GM18861 (cell line): ENCODE data around the gene IGSF10.
"Not testable (repeated sequence)": the region's sequence is repeated elsewhere in the genome, so short reads cannot be mapped to it uniquely, and the experiment has no call there.

Source experiments
- ATAC-seq: cut with Tn5 transposase; IDR thresholded peaks from one replicate; pipeline ENCODE4 v1.9.1; 2021; ENCODE audit not compliant: unreplicated experiment

IGSF10 gene, protein sequence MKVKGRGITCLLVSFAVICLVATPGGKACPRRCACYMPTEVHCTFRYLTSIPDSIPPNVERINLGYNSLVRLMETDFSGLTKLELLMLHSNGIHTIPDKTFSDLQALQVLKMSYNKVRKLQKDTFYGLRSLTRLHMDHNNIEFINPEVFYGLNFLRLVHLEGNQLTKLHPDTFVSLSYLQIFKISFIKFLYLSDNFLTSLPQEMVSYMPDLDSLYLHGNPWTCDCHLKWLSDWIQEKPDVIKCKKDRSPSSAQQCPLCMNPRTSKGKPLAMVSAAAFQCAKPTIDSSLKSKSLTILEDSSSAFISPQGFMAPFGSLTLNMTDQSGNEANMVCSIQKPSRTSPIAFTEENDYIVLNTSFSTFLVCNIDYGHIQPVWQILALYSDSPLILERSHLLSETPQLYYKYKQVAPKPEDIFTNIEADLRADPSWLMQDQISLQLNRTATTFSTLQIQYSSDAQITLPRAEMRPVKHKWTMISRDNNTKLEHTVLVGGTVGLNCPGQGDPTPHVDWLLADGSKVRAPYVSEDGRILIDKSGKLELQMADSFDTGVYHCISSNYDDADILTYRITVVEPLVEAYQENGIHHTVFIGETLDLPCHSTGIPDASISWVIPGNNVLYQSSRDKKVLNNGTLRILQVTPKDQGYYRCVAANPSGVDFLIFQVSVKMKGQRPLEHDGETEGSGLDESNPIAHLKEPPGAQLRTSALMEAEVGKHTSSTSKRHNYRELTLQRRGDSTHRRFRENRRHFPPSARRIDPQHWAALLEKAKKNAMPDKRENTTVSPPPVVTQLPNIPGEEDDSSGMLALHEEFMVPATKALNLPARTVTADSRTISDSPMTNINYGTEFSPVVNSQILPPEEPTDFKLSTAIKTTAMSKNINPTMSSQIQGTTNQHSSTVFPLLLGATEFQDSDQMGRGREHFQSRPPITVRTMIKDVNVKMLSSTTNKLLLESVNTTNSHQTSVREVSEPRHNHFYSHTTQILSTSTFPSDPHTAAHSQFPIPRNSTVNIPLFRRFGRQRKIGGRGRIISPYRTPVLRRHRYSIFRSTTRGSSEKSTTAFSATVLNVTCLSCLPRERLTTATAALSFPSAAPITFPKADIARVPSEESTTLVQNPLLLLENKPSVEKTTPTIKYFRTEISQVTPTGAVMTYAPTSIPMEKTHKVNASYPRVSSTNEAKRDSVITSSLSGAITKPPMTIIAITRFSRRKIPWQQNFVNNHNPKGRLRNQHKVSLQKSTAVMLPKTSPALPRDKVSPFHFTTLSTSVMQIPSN (N-terminal part only)

DNA sequence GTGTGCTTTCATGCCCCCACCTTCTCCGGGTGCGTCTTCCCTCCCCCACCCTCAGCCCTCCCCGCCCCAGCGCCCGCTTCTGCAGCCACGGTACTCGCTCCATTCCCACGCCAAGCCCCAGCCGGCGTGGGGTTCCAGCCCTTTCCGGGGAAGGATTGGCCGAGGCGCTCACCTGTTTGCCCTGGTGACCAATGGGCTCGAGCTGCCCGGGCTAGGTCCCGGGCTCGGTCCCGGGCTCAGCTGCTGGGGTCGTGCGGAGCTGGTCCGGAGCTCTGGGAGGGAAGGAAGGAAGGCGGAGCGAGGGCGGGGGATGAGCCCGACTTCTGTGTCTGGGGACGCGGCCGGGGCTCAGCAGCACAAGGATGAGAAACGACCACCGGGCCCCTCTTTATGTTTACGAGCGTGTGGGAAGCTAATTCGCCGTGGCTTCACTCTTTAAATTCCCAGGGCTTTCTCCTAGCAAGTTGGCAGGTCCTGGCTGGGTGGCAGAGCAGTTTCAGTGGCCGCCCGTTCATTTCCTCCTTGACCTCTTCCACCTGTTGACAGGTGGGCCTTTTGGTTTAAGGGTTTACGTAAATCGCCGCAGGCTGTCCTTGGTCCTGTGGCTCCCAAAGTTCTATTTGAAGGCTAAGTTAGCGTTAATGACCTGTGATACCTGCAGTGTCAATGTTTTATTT, at the start of gene IGSF10:
TSS of gene IGSF10 (minus strand) at position 288 of the 677 bp plus-strand sequence. CDS start 2,352 bp downstream, outside the sequence.
- ATAC-seq = no peak

DNA sequence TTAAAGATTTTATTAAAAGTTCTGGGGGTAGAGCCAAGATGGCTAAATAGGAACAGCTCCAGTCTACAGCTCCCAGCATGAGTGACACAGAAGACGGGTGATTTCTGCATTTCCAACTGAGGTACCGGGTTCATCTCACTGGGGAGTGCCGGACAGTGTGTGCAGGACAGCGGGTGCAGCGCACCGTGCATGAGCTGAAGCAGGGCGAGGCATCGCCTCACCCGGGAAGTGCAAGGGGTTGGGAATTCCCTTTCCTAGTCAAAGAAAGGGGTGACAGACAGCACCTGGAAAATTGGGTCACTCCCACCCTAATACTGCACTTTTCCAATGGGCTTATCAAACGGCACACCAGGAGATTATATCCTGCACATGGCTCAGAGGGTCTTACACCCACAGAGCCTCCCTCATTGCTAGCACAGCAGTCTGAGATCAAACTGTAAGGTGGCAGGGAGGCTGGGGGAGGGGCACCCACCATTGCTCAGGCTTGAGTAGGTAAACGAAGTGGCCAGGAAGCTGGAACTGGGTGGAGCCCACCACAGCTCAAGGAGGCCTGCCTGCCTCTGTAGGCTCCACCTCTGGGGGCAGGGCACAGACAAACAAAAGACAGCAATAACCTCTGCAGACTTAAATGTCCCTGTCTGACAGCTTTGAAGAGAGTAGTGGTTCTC, 48.7 kb upstream of the IGSF10 start:
- ATAC-seq = not testable (repeated sequence)

DNA sequence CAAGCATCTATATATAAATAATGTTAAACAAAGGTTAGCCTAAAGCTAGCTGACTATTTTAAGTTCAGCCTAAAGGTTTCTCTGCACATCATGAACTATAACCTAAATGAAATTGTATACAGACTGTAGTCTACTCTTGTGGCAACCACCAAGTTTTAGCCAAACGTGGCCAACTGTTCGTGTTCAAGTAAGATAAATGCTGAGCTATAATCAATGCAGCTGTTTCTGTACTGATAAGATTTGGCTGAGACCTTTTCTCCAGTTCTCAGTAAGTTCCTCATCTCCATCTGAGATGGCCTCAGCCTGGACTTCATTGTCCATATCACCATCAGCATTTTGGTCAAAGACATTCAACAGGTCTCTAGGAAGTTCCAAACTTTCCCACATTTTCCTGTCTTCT, 43.7 kb upstream of the IGSF10 start:
- ATAC-seq = no peak

DNA sequence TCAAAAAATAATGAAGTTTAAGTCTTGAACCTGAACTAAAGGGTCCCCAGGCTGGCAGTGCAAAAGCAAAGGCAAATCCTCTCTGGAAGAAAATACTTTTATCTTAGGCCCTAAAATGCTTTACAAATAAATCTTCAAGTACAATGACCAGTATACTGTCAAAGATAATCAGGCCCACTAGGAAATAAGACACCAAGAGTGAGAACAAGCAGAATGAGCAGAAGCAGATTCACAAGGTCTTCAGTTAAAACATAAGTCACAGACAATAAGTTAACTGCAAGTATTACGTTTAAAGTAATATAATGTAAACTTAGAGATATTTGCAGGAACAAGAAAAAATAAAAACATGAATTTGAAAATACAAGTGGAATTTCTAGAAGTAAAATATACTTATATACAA, 42.2 kb upstream of the IGSF10 start:
- no peak for ATAC-seq

DNA sequence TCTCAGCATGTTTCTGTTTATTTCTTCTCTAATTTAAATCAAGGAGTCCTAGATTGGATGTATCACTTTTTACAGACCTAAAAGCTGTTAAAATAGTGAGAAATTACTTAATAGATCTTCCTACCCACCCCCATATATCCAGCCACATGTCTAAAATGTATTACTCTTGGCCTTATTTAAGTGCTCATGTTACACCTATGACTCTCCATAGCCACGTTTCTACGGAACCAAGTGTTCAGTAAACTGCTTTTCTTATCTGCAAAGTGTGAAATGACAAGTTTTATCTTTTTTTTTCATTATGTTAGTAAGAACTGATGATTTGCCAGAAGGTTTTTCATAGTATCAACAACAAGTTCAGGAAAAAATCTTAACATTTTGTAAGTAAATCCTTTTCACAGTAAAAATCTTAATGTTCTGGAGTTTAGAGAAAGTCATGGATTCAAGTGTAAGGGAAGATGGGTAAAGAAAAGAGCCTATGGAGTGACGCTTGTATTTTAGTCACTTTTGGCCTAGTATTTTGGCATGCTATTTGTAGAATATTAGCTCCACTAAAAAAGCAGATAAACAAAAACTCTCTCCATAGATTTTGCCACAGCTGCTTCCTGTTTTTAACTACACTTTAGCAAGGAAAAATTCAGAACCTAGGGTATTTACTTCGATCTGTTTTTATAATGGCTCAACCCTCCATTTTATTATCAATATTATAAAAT, 41.2 kb upstream of the IGSF10 start:
- no peak for ATAC-seq

DNA sequence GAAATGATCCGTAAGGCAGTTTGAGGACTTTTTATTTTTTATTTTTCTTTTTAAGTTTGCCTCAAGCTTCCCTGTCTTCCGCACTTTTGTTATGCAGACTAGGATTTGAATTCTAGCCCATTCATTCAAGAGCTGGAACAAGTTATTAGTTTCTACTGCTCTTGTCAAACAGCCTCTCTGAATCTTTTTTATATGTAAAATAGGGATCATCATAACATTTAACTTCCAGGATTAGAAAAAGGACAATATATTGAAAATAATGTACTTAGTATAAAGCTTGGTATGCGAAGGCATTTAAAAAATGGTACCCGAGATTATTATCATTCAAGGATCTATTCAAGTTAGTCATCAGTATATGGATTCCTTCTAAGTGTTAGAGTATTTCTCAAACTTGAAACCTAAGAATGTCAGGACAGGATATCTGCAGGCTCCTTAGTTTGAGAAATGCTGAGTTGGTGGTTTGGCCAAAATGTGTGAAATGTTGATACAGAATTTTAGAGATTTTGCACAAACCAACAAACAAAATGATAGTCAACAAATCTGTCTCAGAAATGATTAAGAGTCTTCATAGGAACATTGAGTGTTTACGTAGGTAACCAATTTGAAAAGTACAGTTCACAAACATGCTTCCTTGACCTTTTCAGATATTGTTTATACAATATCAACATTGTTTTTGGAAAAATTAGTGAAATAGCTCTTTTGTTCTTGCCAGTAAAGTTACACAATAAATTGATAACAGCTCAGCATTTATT, 40.5 kb upstream of the IGSF10 start:
- no peak for ATAC-seq

DNA sequence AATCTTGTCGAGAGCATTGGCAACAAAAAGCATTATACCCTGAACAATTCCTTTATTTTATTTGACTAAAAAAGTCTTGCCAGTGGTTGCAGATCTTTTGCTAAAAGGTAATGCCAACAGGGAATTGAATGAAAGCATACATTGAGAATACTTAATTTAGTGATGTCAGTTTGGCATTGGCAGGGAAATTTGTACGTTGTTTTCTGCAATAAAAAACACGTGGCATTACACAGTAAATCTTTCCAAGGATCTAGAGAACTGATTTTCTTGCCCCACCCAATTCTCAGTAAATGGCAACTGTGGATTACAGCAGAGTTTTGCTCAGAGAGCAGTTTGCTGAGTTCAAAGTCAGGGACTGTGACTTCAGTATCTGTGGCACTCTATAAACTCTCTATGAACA, 38.3 kb upstream of the IGSF10 start:
- no peak for ATAC-seq

DNA sequence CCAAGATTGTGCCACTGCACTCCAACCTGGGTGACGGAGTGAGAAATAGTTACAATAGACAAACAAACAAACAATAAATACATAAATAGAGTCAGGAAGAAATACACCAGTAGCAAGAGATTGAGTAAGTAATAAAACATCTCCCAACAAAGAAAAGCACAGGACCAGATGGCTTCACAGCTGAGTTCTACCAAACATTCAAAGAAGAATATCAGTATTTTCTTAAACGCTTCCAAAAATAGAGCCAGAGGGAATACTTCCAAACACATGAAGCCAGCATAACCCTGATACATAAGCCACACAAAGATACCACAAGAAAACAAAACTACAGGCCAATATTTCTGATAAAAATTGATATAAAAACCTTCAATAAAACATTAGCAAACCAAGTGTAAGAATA, 30.7 kb upstream of the IGSF10 start:
- no peak for ATAC-seq

DNA sequence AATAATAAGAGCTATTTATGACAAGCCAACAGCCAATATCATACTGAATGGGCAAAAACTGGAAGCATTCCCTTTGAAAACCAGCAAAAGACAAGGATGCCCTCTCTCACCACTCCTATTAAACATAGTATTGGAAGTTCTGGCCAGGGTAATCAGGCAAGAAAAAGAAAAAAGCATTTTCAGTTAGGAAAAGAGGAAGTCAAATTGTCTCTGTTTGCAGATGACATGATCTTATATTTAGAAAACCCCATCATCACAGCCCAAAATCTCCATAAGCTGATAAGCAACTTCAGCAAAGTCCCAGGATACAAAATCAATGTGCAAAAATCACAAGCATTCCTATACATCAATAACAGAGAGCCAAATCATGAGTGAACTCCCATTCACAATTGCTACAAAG, 27.0 kb upstream of the IGSF10 start:
- not testable (repeated sequence) for ATAC-seq

DNA sequence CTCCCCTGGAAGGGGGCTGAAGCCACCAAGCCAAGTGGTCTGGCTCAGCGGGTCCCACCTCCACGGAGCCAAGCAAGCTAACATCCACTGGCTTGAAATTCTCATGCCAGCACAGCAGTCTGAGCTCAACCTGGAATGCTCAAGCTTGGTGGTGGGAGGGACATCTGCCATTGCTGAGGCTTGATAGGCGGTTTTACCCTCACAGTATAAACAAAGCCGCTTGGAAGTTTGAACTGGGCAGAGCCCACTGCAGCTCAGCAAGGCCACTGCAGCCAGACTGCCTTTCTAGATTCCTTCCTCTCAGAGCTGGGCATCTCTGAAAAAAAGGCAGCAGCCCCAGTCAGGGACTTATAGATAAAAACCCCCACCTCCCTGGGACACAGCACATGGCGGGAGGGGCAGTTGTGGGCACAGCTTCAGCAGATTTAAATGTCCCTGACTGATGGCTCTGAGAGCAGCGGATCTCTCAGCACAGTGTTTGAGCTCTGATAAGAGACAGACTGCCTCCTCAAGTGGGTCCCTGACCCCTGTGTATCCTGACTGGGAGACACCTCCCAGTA, 23.2 kb upstream of the IGSF10 start:
- ATAC-seq = no peak

DNA sequence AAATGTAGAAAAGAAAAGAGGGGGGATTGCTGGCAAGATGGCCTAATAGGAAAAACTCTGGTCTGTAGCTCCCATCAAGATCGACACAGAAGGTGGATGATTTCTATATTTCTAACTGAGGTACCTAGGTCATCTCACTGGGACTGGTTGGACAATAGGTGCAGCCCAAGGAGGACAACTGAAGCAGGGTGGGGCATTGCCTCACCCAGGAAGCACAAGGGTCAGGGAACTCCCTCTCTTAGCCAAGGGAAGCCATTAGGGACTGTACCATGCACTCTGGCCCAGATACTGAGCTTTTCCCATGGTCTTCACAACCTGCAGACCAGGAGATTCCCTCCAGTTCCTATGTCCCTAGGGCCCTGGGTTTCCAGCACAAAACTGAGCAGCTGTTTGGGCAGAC, 22.6 kb upstream of the IGSF10 start:
- no peak for ATAC-seq

DNA sequence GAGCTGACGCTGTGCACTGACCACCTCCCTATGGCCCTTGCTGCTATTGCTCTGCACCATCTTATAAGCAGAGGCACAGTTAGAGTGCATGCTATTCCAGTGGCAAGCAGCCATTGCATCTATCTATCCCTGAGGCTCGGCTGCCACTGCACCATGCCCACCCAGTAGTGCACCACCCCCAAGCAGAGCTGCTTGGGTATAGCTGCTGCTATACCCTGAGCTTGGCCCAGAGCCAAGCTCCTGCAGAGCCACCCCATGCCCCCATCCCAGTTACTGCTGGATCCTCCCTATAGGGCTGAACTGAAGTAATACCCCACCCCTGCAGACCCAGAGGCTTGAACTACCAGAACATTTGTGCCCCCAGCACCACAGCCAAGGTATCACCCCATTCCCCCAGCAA, 19.6 kb upstream of the IGSF10 start:
- ATAC-seq = no peak

DNA sequence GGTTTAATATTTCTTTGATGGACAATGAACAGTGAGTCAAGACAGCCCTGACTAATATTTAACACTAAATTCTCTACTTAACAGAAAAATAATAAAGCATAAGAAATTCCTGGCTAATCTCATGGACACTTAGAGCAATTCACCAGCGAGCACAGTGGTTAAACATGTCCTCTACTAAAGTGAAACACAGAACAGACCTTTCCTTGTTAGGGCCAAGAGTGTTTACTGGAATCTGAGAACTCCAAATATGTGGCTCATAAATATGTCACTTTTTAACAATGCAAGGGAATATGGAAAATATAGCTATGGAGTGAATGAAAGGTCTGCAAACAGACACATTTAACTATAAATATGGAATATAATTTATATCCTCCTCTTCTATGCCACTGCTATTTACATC, 18.6 kb upstream of the IGSF10 start:
- ATAC-seq = no peak

DNA sequence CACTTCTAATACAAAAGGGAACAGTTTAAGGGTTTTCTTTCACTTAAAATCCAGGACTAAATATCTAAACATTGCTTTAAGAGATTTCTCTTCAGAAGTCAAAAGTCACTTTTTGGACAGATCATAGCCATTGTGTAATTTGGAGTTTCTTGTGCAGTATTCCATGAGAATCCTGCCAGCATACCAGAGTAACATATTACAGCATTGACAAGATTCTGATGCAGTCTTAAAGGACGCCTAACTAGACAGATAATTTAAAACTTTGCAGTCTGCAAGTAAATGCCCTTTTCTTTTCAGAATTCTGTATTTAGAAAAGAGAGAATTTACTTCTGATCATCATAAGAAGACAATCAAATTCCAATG, 17.5 kb upstream of the IGSF10 start:
- no peak for ATAC-seq

DNA sequence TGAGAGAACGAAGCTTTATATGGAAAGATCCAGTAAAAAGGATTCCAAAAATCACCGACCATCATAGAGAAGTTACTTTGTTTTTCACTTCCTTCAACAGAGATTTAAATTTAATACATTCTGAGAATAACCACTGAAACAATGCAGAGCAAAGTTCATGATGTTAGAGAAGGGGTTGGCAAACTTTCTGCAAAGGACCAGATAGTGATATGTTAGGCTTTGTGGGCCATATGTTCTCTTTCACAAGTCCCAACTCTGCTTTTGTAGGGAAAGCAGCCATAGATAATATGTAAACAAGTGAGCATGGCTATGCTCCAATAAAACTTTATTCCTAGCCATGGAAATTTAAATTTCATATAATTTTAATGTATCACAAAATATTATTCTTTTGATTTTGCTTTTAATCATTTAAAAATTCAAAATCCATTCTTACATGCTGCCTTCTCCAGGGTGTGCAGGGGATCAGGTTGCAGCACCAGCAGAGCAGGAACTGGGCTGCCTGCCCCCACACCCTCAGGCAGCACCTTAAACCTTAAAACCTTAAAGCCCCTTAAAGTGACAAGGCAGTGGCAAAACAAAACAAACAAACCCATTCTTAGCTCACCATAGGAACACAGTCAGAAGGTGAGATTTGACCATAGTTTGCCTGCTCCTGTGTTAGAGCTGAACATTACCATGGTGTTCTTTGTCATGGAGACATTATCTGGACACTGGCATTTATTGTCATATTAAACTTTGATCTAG, 16.9 kb upstream of the IGSF10 start:
- ATAC-seq = no peak

DNA sequence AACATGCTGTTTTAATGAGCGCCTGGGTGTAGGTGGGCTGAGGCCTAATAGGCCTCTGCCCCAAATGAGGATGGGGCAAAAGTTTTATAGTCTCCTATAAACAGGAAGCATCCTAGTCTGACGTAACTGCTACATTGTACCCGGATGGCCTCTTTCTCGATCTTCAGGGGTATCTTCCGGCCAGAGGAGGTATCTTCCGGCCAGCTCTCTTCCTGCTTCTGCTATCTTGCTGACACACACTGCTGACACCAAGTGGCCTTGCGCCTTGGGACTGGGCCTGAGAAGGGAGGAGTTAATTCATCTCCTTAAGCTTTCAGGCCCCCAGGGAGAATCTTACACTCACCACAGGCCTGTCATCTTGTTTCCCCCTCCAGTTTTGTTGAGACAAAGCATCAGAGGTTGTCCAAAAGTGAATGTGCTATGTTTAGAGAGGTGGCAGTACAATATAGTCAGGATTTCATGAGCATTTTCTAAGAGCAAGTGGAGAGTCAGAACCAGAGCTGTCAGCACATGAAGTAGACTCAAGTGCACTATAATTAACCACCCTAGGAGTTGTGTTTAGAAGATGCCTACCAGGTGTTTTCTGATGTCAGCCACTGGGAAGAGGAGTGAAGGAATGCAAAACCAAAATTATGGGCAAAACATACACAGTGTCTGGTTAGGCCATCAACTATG, 15.6 kb upstream of the IGSF10 start:
- ATAC-seq = no peak

DNA sequence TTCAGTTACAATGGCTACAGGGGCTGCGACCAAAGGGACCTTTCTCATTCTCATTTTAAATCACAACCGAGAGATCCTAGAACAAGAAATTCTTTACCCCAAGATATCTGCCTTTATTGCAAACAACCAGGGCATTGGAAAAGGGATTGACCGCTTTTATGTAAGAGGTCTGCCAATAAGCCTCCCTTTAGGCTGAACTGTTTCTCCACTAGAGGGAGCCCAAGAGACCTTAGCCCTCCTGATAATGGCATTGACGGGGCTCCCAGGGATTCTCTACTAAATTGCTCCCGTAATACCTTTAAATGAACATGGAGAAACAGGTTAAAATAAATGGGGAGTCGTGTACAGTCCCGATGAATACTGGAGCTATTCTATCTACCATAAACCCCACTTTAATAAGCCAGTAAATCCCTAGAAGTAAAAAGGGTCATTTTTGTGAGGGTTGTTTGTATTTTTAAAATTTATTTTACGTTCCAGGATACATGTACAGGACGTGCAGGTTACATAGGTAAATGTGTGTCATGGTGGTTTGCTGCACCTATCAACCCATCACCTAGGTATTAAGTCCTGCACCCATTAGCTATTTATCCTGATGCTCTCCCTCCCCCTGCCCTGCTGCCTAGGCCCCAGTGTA, 7.5 kb upstream of the IGSF10 start:
- ATAC-seq = peak; percentile 60
